ENCODE data around the gene ZNF653.

DNA sequence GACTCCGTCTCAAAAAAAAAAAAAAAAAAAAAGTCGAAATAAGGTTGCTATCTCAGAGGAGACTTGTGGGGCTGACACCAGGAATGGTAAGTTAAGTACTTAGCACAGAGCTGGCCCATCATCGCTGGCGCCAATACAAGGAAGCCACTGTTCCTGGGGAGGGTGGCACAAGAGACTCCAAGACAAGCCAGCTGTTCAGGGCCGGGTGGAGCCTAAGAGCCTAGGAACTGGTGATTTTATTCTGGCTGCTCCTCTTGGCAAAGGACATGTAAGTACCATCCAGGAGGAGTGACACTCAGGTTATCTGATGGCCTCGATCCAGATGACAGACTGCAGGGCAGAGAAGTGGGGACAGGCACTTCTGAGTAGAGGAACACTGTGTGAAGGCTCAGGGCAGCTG is 49.6 kb upstream of the ZNF653 start:
- TF ChIP-seq POLR2AphosphoS5 (IDR thresholded peaks at IDR 0.05; ENCODE audit: low read depth, low read length) (no peak), POLR2A (IDR thresholded peaks at IDR 0.05; ENCODE audit: low read depth, low read length) (no peak), SPI1 (IDR thresholded peaks at IDR 0.05; ENCODE audit: low read depth, low read length) (no peak), TAF1 (IDR thresholded peaks at IDR 0.05; ENCODE audit: low read depth, low read length) (no peak)

All from GM12891 (cell line).